GM12875 (cell line): Measurements from ENCODE around the gene LCN10.
"Not testable (repeated sequence)": the region's sequence is repeated elsewhere in the genome, so short reads cannot be mapped to it uniquely, and the experiment has no call there.

Experiments used
- H3K4me3 ChIP-seq: one replicate; pipeline ENCODE4 v1.5.1; 2011; ENCODE audit warnings: low read depth, low read length, control low read depth
- TF ChIP-seq, protein P1 (sequence below): IDR thresholded peaks from 2 replicates; pipeline ENCODE4 v1.5.1; 2011; ENCODE audit warnings: low read depth, mild to moderate bottlenecking, control low read depth, inconsistent platforms, low read length, moderate library complexity, borderline replicate concordance; ENCODE audit not compliant: insufficient read depth

The LCN10 gene

DNA sequence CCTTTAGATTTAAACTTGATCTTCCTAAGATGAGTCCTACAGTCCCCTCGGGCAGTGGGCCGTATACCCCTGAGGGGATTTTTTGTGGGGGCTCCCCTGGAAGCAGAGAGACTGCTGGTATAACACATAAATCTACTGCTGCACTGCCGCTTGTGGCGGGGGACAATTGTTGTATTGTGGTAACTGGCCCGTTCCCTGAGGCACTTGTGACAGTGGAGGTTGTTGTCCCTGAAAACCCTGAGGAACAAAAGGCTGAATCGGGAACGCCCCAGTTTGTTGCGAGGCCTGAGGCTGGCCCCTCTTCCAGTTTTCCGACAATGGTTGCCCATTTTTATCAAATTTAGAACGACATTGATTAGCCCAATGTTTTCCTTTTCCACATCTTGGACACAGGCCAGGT lies 43.7 kb upstream of the LCN10 start:
- H3K4me3 ChIP-seq, result no peak overlapping the region
- TF ChIP-seq, protein P1, sequence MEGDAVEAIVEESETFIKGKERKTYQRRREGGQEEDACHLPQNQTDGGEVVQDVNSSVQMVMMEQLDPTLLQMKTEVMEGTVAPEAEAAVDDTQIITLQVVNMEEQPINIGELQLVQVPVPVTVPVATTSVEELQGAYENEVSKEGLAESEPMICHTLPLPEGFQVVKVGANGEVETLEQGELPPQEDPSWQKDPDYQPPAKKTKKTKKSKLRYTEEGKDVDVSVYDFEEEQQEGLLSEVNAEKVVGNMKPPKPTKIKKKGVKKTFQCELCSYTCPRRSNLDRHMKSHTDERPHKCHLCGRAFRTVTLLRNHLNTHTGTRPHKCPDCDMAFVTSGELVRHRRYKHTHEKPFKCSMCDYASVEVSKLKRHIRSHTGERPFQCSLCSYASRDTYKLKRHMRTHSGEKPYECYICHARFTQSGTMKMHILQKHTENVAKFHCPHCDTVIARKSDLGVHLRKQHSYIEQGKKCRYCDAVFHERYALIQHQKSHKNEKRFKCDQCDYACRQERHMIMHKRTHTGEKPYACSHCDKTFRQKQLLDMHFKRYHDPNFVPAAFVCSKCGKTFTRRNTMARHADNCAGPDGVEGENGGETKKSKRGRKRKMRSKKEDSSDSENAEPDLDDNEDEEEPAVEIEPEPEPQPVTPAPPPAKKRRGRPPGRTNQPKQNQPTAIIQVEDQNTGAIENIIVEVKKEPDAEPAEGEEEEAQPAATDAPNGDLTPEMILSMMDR, result no peak

DNA sequence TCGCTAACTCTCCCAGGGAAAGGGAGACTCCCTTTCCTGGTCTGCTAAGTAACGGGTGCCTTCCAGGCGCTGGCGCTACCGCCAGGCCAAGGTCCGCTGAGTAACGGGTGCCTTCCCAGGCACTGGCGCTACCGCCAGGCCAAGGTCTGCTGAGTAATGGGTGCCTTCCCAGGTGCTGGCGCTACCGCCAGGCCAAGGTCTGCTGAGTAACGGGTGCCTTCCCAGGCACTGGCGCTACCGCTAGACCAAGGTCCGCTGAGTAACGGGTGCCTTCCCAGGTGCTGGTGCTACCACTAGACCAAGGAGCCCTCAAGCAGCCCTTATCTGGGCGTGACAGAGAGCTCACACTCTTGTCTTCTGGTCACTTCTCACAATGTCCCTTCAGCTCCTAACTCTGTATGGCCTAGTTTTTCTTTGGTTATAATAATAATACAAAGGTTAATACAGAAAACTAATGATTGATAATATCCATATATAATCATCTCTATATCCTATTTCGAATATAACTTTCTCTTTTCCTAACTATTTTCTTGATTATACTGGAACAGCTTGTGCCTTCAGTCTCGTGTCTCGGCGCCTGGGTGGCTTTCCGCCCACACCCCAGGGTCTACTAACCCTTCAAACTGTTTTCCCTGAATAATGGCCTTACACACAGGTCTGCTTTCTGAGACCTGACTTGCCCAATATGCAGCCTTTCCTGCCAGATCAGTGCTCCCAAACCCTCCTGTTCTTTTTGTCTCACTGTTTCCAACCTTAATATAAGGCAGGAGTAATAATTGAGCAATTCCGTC lies 43.0 kb upstream of the LCN10 start:
- not testable (repeated sequence) for H3K4me3 ChIP-seq

DNA sequence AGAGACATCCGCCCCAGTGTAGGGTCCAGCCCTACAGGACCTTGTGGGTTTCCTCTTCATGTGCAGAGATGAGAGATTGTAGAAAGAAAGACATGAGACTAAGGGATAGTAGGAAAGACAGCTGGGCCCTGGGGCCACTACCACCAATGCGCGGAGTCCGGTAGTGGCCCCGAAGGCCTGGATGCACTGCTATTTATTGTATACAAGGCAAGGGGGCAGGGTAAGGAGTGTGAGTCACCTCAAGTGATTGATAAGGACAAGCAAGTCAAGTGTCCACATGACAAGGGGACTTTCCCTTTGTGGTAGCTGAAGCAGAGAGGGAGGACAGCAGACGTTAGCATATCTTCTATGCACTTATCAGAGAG lies 42.2 kb upstream of the LCN10 start:
- TF ChIP-seq, protein P1, result no peak
- H3K4me3 ChIP-seq, result no peak overlapping the region

DNA sequence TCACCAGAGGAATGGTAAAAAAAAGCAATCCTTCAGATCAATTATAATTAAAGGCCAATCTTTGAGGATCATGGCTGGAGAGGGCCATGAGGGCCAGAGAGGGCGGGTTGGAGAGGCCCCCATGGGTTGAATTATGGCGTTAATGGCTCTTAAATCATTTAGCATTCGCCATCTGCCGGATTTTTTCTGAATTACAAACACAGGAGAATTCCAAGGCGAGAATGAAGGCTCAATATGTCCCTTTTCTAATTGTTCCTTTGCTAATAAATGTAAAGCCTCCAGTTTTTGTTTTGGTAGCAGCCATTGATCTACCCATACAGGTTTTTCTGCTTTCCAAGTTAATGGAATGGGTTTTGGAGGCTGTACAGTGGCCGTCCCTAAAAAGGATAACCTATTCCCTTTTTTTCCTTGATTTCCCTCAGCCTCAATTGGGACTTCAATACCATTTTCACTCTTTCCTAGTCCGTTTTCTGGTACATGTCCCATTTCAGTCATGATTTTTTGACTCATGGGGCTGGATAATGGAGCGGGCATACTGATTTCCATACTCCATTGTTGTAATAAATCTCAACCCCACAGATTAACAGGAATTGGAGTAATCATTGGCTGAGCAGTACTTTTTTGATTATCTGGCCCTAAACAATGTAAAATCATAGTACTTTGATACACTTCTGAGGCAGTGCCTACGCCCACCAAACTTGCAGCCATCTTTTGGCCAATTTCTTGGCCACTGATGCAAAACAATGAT lies 41.7 kb upstream of the LCN10 start:
- H3K4me3 ChIP-seq, result no peak overlapping the region
- TF ChIP-seq, protein P1, result 0 out of 2 replicates have a peak, but pooled peaks have one; percentile 15

DNA sequence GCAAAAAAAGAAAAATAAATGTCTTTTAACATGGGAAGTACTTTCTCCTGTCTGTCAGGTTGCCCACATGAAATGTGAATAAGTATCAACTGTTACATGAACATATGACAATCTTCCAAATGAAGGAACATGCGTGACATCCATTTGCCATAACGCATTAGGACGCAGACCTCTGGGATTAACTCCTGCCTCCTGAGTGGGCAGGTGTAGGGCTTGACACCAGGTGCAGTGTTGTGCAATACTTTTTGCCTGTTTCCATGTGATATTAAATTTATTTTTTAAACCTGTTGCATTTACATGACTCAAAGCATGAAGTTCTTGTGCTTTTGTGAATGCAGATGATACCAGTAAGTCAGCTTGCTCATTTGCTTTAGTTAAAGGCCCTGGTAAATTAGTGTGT lies 39.7 kb upstream of the LCN10 start:
- TF ChIP-seq, protein P1, result no peak
- H3K4me3 ChIP-seq, result no peak overlapping the region

DNA sequence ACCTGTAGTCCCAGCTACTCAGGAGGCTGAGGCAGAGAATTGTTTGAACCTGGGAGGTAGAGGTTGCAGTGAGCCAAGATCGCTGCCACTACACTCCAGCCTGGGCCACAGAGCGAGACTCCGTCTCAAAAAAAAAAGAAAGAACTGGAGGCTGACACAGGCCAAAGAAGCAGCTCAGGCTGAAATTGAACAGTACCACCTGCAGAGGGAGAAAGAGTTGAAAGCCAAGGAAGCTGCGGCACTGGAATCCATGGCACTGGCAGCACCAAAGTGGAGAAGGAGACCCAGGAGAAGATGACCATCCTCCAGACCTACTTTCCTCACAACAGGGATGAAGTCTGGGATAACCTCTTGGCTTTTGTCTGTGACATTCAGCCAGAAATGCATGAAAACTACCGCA lies 37.1 kb upstream of the LCN10 start:
- TF ChIP-seq, protein P1, result no peak
- no peak overlapping the region for H3K4me3 ChIP-seq

DNA sequence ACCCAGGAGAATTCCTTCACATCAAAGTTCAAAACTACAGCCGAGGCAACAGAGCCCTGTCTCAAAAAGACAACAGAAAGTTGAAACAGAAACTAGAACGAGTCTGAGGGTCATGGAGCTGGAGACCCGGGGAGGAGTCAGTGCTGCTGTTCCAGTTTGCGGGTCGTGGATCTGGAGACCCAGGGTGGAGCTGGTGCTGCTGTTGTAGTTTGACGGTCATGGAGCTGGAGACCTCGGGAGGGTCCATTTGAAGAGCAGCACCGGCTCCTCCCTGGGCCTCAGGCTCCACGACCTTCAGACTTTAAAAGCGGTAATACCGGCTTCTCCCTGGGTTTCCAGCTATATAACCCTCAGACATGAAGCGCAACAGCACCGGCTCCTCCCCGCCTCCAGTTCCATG lies 34.6 kb upstream of the LCN10 start:
- H3K4me3 ChIP-seq, result no peak overlapping the region
- TF ChIP-seq, protein P1, result no peak
